ENCODE measurements around the gene ZNF536. TPM values are rescaled to one million over a fixed set of nuclear protein-coding genes. Genes with fewer than 3 reads are reported as not detected.

The ZNF536 gene
- total RNA-seq, 1 experiment from 2014 or later: 2.9 TPM

DNA sequence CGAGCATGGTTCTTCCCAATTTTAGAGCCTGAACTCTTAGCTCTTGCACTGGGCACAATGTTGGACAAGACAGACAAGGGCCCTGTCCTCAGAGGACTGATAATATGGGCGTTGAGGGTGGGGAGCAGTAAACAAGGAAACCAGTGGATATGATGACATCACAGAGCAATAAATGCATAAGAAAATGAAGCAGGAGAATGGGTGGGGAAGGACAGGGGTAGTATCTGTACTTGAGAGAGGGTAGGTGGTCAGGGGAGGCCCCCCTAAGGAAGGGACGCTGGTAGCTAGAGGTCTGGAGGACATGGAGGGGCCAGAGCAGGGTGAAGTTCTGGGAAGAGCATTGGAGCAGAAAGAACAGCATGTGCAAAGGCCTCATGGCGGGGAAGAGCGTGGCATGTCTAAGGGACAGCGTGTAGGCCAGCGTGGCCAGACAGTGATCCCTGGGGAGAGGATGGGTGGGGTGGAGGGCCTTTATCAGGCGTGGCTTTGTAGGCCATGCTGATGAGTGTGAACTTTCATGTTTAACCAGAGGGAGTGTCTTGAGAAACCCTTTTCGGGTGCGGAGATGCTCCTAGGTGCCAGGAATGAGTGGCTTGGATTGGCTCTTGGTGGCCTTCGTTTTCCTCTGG is 15.1 kb upstream of the ZNF536 start:
- H3K4me3 ChIP-seq (ENCODE audit: low read depth, low read length, poor library complexity, severe bottlenecking): no peak overlapping the region
- BruUV-seq (replicated peaks): no TSS peak
- H3K9me3 ChIP-seq (ENCODE audit: low read depth, low read length, poor library complexity, severe bottlenecking): no peaks in the 10 kb centered on the region
- TF ChIP-seq, protein P1, sequence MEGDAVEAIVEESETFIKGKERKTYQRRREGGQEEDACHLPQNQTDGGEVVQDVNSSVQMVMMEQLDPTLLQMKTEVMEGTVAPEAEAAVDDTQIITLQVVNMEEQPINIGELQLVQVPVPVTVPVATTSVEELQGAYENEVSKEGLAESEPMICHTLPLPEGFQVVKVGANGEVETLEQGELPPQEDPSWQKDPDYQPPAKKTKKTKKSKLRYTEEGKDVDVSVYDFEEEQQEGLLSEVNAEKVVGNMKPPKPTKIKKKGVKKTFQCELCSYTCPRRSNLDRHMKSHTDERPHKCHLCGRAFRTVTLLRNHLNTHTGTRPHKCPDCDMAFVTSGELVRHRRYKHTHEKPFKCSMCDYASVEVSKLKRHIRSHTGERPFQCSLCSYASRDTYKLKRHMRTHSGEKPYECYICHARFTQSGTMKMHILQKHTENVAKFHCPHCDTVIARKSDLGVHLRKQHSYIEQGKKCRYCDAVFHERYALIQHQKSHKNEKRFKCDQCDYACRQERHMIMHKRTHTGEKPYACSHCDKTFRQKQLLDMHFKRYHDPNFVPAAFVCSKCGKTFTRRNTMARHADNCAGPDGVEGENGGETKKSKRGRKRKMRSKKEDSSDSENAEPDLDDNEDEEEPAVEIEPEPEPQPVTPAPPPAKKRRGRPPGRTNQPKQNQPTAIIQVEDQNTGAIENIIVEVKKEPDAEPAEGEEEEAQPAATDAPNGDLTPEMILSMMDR (conservative IDR thresholded peaks at IDR 0.05; ENCODE audit: low read depth, low read length): no peak
- TF ChIP-seq EZH2 (IDR thresholded peaks at IDR 0.05; ENCODE audit: borderline replicate concordance, low read depth, low read length, poor library complexity, severe bottlenecking): no peak
- H3K27me3 ChIP-seq (replicated peaks; ENCODE audit: insufficient read depth, low read depth, low read length, poor library complexity): no peaks in the 10 kb centered on the region
- no peak for DNase-seq (ENCODE audit: low spot score)
- H3K4me1 ChIP-seq (ENCODE audit: insufficient read depth, low read length, poor library complexity, severe bottlenecking): peaks cover 16% of the 10 kb centered on the region
- CTCF ChIA-PET: no interaction called here
- H3K27ac ChIP-seq (ENCODE audit: low read depth, low read length, poor library complexity, severe bottlenecking): no peak overlapping the region
- no peaks in the 10 kb centered on the region for H3K36me3 ChIP-seq (ENCODE audit: insufficient read depth, low read length, poor library complexity, severe bottlenecking)
- intact Hi-C loops (cut with micrococcal nuclease; ENCODE audit: unreplicated experiment): no loop called here
- POLR2A ChIA-PET (ENCODE audit: low non-redundant PET): no interaction called here

DNA sequence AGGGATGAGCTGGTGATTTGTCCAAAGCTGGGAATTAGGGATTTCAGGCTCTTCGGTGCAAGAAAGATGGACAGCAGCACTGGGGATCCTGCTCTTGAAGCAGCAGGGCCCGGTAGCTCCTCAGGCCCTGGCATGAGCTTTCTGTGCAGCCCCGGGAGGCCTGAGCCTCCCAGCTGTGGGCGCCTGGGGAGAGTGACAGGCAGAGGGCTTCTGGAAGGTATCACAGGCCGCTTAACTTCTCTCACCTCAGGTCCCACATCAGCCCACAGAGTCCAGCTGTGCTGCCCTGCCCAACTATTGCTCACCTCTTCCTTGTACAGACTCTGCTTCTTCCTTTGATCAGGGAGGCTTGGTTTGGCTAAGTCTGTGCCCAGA is 14.6 kb upstream of the ZNF536 start:
- H3K27me3 ChIP-seq (replicated peaks; ENCODE audit: insufficient read depth, low read depth, low read length, poor library complexity): no peaks in the 10 kb centered on the region
- intact Hi-C loops (cut with micrococcal nuclease; ENCODE audit: unreplicated experiment): no loop called here
- peaks cover 16% of the 10 kb centered on the region for H3K4me1 ChIP-seq (ENCODE audit: insufficient read depth, low read length, poor library complexity, severe bottlenecking)
- POLR2A ChIA-PET (ENCODE audit: low non-redundant PET): no interaction called here
- TF ChIP-seq, protein P1 (conservative IDR thresholded peaks at IDR 0.05; ENCODE audit: low read depth, low read length): no peak
- no peak for TF ChIP-seq EZH2 (IDR thresholded peaks at IDR 0.05; ENCODE audit: borderline replicate concordance, low read depth, low read length, poor library complexity, severe bottlenecking)
- no peaks in the 10 kb centered on the region for H3K9me3 ChIP-seq (ENCODE audit: low read depth, low read length, poor library complexity, severe bottlenecking)
- BruUV-seq (replicated peaks): no TSS peak
- H3K27ac ChIP-seq (ENCODE audit: low read depth, low read length, poor library complexity, severe bottlenecking): no peak overlapping the region
- no peak for DNase-seq (ENCODE audit: low spot score)
- no peaks in the 10 kb centered on the region for H3K36me3 ChIP-seq (ENCODE audit: insufficient read depth, low read length, poor library complexity, severe bottlenecking)
- CTCF ChIA-PET: no interaction called here
- H3K4me3 ChIP-seq (ENCODE audit: low read depth, low read length, poor library complexity, severe bottlenecking): no peak overlapping the region

DNA sequence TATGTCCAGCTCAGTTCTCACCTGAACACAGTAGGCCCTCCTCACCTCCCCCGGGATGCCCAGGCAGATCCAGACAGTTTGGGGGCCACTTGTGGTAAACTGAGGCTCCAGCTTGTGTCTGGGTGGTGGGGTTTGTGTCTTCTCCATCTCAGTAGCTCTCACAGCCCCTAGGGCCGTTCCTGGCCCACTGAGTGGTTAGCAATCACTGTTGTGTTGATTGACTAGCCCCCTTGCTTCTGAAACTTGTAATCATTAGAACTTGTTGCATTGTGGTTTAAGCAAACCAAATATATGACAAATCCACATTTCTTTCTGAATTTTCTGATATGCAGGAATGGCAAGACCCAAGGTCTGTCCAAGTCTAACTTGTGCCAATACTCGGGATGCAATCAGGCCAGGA is 13.9 kb upstream of the ZNF536 start:
- H3K27ac ChIP-seq (ENCODE audit: low read depth, low read length, poor library complexity, severe bottlenecking): no peak overlapping the region
- TF ChIP-seq, protein P1 (conservative IDR thresholded peaks at IDR 0.05; ENCODE audit: low read depth, low read length): no peak
- no peak for TF ChIP-seq EZH2 (IDR thresholded peaks at IDR 0.05; ENCODE audit: borderline replicate concordance, low read depth, low read length, poor library complexity, severe bottlenecking)
- ChIA-PET POLR2A (ENCODE audit: low non-redundant PET) (no interaction called here), CTCF (no interaction called here)
- BruUV-seq (replicated peaks): no TSS peak
- H3K36me3 ChIP-seq (ENCODE audit: insufficient read depth, low read length, poor library complexity, severe bottlenecking): no peaks in the 10 kb centered on the region
- H3K9me3 ChIP-seq (ENCODE audit: low read depth, low read length, poor library complexity, severe bottlenecking): no peaks in the 10 kb centered on the region
- H3K27me3 ChIP-seq (replicated peaks; ENCODE audit: insufficient read depth, low read depth, low read length, poor library complexity): no peaks in the 10 kb centered on the region
- no peak overlapping the region for H3K4me3 ChIP-seq (ENCODE audit: low read depth, low read length, poor library complexity, severe bottlenecking)
- peaks cover 16% of the 10 kb centered on the region for H3K4me1 ChIP-seq (ENCODE audit: insufficient read depth, low read length, poor library complexity, severe bottlenecking)
- intact Hi-C loops (cut with micrococcal nuclease; ENCODE audit: unreplicated experiment): no loop called here
- DNase-seq (ENCODE audit: low spot score): no peak
